SK-N-SH (cell line): ENCODE measurements around the gene SPOCK1.

Experiments
- CTCF ChIP-seq: fragments of 200-600 bp; sonication (generic); IDR thresholded peaks from 2 replicates; pipeline ENCODE4 v1.6.1; 2017; ENCODE audit warnings: antibody characterized with exemption, mild to moderate bottlenecking, moderate library complexity
- EZH2phosphoT487 ChIP-seq: fragments of 200-600 bp; sonication (generic); IDR thresholded peaks from 2 replicates; pipeline ENCODE4 v1.6.1; 2017; ENCODE audit warnings: low read depth, mixed run types, mild to moderate bottlenecking, antibody characterized with exemption, moderate library complexity, borderline replicate concordance
- JUND ChIP-seq: IDR thresholded peaks from 2 replicates; pipeline ENCODE4 v1.4.0; 2012
- PBX3 ChIP-seq: IDR thresholded peaks from 2 replicates; pipeline ENCODE4; 2012
- RAD21 ChIP-seq: IDR thresholded peaks from 2 replicates; pipeline ENCODE4 v1.6.1; 2012; ENCODE audit warnings: mild to moderate bottlenecking, low read length
- TF ChIP-seq, protein P1 (sequence below): fragments of 150-350 bp; IDR thresholded peaks from 2 replicates; pipeline ENCODE4 v1.6.1; 2017; ENCODE audit warnings: antibody characterized with exemption, low read length, low read depth, borderline replicate concordance

DNA sequence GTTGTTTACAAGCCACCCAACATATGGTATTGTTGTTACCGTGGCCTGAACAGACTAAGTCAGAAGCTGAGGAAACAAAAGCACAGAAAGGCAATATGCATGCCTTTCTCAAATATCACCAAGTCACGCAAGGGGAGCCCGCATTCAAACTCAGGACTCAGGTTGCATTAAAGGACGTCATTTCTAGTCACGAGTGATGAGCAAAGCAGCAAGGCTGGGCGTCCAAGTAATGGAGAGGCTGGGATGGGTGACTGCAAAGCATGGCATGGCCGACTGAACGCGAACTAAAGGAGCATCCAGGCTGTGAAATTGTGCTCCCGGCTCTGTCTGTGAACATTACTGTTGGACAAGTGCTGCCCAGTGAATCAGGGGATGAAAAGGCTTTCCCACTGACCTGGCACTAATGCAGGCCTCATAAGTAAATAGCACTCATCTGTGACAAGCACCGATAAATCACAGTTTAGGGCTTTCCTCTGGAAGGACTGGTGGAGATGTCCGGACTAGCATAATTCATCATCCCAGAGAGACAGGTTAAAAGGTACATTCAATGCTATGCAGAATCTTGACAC, 202.8 kb downstream of the SPOCK1 start:
- TF ChIP-seq CTCF (no peak), EZH2phosphoT487 (no peak), RAD21 (no peak), PBX3 (no peak), JUND (no peak)
- TF ChIP-seq, protein P1, sequence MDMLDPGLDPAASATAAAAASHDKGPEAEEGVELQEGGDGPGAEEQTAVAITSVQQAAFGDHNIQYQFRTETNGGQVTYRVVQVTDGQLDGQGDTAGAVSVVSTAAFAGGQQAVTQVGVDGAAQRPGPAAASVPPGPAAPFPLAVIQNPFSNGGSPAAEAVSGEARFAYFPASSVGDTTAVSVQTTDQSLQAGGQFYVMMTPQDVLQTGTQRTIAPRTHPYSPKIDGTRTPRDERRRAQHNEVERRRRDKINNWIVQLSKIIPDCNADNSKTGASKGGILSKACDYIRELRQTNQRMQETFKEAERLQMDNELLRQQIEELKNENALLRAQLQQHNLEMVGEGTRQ, result no peak
